Measurements from ENCODE around the gene RIN3.

RIN3 gene

GRCh38 chr14:92696366-92696765 lies 182.8 kb downstream of the RIN3 start:
- no peak for DNase-seq

GRCh38 chr14:92698393-92698792 lies 184.8 kb downstream of the RIN3 start:
- no peak for DNase-seq

- DNase-seq: no peak
Measured at GRCh38 chr14:92701826-92702225, 188.2 kb downstream of the RIN3 start.

- DNase-seq: no peak
Measured at GRCh38 chr14:92702441-92702918, 188.9 kb downstream of the RIN3 start.

GRCh38 chr14:92703516-92703915 lies 189.9 kb downstream of the RIN3 start:
- DNase-seq: no peak

- DNase-seq: no peak
Measured at GRCh38 chr14:92704036-92704804, 190.6 kb downstream of the RIN3 start.

GRCh38 chr14:92704821-92705220 lies 191.2 kb downstream of the RIN3 start:
- no peak for DNase-seq

- DNase-seq: no peak
Measured at GRCh38 chr14:92706386-92706785, 192.8 kb downstream of the RIN3 start.

- no peak for DNase-seq
Measured at GRCh38 chr14:92709340-92710000, 195.9 kb downstream of the RIN3 start.

- no peak for DNase-seq
Measured at GRCh38 chr14:92710001-92710341, 196.4 kb downstream of the RIN3 start.

- DNase-seq: no peak
Measured at GRCh38 chr14:92711976-92712653, 198.5 kb downstream of the RIN3 start.

- no peak for DNase-seq
Measured at GRCh38 chr14:92712654-92713051, 199.1 kb downstream of the RIN3 start.

GRCh38 chr14:92714739-92715307 lies 201.2 kb downstream of the RIN3 start:
- peak; percentile 76 for DNase-seq

GRCh38 chr14:92716131-92716530 lies 202.6 kb downstream of the RIN3 start:
- no peak for DNase-seq

GRCh38 chr14:92717571-92718042 lies 204.0 kb downstream of the RIN3 start:
- DNase-seq: no peak

- DNase-seq: no peak
Measured at GRCh38 chr14:92718664-92719063, 205.1 kb downstream of the RIN3 start.

GRCh38 chr14:92719421-92719820 lies 205.8 kb downstream of the RIN3 start:
- DNase-seq: no peak

GRCh38 chr14:92719890-92720323 lies 206.3 kb downstream of the RIN3 start:
- peak; percentile 10 for DNase-seq

- no peak for DNase-seq
Measured at GRCh38 chr14:92724516-92725340, 211.1 kb downstream of the RIN3 start.

GRCh38 chr14:92726135-92726932 lies 212.8 kb downstream of the RIN3 start:
- DNase-seq: no peak

- no peak for DNase-seq
Measured at GRCh38 chr14:92726933-92727262, 213.3 kb downstream of the RIN3 start.
